HG02885 (cell line): ENCODE results near the gene PLIN4.

Experiments used
- ATAC-seq: cut with Tn5 transposase; IDR thresholded peaks from one replicate; pipeline ENCODE4 v1.9.1; 2021; ENCODE audit warnings: mild to moderate bottlenecking; ENCODE audit not compliant: unreplicated experiment, poor library complexity

Gene PLIN4

GRCh38 chr19:4493929-4494690, 24.2 kb downstream of the PLIN4 start:
- ATAC-seq = no peak

DNA sequence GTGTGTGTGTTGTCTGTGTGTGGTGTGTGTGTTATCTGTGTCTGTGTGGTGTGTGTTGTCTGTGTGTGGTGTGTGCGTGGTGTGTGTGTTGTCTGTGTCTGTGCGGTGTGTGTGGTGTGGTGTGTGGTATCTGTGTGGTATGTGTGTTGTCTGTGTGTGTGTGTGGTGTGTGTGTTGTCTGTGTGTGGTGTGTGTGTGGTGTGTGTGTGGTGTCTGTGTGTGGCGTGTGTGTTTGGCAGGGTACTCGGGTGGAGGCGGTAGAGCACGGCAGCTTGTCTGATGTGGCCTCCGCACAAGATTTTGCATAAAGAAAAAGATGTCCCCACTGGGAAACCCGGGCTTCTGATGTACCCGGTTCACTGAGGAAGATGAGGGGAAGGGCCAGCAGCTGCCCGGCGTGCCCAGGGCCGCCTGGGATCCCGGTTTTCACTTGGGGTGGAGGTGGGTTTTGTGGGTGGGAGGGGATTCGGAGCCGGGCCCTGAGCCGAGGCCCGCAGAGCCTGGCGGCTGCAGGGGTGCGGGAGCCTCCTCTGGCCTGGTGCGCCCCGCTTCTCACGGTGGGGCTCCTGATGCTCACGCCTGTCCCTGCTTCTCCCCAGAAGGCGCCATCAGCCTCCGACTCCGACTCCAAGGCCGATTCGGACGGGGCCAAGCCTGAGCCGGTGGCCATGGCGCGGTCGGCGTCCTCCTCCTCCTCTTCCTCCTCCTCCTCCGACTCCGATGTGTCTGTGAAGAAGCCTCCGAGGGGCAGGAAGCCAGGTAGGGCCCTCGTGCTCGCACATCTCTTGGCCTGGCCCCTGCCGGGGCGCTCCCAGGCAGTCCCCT, 25.0 kb downstream of the PLIN4 start:
- no peak for ATAC-seq

- ATAC-seq = no peak
Measured at GRCh38 chr19:4492337-4493103, 25.8 kb downstream of the PLIN4 start.

DNA sequence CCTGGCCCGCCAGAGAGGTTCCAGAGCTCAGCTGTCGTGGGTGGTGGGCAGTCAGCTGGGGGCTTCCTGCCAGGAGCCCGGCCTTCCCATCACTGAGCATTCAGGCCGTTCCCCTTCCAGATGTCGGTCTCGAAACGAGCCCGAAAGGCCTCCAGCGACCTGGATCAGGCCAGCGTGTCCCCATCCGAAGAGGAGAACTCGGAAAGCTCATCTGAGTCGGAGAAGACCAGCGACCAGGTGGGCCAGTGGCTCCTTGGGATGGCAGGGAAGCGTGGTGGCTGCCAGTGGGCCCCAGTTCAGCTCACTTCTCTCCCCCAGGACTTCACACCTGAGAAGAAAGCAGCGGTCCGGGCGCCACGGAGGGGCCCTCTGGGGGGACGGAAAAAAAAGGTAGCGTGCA, 26.8 kb downstream of the PLIN4 start:
- ATAC-seq = no peak

DNA sequence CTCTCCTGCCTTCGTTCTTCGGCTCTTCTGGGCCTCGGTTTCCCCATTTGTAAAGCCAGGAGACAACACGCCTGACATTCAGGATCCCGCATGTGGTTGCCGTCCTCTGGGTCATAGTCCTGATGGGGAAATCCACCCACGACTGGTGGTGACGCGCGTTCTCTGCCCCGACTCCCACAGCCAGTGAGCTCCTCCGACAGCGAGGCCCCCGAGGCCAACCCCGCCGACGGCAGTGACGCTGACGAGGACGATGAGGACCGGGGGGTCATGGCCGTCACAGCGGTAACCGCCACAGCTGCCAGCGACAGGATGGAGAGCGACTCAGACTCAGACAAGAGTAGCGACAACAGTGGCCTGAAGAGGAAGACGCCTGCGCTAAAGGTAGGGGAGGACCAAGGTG, 29.8 kb downstream of the PLIN4 start:
- no peak for ATAC-seq

DNA sequence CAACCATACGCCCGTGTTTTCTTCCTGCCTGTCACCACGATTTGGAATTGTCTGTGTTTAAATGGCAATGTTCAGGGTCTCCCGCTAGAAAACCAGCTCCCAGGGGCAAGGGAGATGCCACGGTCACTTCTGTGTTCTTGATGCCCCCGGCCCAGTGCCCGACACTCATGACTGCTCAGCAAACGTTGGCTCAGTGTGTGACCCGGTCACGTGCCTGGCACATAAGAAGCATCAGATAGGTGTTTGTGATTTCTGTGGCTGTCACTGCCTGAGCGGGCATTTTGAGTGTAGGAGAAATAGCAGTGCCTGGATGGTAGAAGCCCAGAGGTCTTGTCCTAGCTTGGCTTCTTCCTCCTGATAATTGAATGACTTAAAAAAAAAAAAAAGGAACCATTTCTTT, 30.7 kb downstream of the PLIN4 start:
- no peak for ATAC-seq

- ATAC-seq = no peak
Measured at GRCh38 chr19:4483385-4483784, 34.9 kb downstream of the PLIN4 start.

DNA sequence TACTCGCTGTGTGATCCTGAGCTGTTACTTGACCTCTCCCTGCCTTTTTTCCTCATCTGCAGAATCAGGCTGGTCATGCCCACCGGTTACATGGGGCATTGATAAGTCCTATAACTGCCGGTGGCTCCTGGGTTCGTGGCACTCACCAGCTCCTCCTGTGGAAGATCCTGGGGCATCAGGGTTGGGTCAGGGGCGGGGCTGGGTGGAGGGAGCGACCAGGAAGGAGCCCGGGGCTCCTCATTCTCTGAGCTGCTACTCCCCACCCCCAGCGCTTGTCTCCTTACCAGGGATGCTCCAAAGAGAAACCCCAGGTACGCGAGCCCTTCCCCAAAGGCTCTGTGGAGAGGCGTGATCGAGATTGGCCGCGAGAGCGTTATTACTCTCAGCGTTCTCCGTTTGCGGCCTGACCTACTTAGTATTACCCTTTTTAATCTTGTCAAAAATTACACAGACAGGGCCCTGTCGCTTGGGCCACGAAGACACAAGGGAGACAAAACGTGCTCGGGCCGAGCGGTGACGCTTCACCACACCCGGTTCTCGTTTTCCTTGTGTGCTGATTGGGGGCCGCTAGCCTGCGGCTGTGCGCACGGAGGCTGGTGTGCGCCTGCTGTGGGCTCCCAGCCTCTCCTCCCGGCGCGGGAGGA, 35.4 kb downstream of the PLIN4 start:
- no peak for ATAC-seq

DNA sequence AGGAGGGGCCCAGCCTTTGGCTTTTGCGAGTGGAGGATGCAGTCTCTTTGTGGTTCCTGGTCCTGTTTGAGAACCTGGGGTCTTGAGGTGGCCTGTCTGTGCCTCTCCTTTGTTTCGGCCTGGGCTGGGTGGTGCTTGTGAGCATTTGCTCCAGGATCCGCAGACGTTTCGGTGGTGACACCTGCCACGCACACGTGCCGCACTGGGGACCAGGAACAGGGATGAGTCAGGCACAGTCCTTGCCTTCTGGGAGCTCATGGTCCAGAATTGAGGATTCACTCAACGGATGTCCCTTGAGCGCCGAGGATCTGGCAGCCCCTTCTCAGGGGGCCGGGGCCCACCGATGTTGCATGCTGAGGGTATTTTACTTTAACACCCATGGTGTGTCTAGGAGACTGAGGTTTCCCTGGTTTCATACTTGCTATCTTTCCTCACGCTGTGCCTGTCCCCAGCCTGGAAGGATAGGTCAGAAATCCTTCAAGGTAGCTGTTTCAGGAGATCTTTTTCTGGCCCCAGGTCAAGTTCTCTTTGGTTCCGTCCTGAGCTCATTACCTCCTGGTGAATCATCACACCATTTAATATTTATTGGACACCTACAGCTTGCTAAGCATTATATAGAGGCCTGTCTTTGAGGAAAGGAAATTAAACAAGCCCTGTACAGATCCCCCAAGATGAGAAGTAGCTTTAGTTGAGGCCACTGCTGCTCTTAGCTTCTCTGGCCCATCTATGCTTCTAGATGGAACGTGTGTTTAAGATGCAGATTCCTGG, 41.1 kb downstream of the PLIN4 start:
- no peak for ATAC-seq

DNA sequence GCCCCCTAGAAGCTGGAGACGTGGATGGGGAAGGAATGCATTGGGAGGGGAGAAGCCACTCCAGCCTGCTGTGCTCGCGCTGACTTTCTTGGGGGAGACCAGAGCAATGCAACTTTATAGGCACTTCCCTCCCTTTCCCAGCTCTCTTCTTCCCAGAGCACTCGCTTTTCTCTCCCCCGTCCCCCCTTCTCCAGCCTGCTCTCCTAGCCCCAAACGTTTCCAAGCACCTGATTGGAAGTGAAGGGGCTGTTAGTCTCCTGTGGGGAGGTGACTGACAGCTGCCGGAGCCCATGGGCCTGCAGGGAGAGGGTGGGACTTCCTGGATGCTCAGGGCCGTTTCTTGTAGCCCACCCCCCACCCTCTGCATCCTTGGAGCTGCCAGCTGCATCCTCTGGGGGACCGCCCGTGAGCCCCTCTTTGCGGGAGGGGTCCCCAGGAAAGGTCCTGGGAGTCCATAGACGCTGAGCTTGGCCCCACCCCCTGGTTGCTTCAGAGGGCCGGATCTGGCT, 43.7 kb downstream of the PLIN4 start:
- ATAC-seq = no peak

DNA sequence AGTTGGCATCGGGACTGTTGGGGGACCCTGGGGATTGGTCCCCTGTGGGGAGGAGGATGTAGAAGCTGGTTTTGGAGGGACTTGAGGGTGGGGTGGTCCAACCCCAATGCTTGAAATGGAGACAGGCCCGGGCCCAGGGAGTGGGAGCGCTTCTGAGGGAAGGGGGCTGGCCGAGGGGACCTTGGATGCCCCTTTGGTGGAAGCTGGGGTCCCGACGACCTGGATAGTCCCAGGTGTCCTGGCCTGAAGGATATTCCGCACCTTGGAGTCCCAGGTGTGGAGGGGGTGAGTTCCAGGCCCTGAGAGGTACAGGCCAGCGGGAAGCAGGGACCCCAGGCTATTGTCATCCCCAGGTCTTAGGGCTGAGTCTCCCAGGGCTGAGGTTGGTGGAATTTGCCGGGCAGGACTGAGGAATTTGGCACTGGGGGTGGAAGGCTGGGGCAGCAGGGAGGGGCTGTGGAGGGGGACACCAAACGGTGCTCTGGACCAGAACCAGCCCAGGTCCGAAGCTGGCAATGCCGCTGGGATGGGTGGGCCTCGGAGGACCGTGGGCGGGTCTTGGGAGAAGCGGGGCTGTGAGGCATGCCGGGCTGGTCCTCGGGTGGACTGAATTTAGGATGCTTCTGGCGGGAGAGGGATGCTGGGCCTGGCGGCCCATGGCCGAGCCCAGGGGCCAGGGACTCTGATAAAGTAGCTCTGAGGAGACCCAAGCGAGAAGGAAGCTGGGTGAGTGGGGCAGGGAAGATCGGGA, 44.3 kb downstream of the PLIN4 start:
- no peak for ATAC-seq

DNA sequence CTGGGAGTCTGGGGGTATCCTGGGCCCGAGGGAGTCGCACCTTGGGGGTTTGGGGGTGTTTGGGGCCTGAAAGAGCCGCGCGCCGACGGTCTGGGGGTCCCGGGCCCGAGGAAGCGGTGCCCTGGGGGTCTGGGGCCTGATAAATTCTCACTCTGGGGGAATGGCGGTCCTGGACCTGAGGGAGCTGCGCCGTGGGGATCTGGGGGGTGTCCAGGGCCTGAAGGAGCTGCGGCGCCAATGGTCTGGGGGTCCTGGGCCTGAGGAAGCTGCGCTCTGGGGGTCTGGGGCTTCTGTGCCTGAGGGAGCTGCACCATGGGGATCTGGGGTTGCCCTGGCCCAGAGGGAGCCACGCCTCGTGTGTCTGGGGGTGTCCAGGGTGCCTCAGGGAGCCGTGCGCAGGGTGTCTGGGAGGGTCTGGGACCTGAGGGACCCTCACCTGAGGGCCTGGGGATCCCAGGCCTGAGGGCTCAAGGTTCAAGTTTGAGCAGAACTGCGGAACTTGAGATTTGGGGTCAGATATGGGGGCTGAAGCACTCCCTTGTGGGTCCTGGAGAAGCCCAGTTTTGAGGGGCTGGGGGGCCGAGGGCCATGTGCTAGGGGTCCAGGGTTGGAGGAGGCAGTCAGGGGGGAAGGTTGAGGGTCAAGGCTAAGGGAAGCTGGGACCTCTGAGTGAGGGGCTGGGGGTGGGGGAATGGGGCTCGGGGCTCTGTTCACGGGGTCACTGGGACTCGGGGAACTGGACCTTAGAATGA, 45.1 kb downstream of the PLIN4 start:
- no peak for ATAC-seq

DNA sequence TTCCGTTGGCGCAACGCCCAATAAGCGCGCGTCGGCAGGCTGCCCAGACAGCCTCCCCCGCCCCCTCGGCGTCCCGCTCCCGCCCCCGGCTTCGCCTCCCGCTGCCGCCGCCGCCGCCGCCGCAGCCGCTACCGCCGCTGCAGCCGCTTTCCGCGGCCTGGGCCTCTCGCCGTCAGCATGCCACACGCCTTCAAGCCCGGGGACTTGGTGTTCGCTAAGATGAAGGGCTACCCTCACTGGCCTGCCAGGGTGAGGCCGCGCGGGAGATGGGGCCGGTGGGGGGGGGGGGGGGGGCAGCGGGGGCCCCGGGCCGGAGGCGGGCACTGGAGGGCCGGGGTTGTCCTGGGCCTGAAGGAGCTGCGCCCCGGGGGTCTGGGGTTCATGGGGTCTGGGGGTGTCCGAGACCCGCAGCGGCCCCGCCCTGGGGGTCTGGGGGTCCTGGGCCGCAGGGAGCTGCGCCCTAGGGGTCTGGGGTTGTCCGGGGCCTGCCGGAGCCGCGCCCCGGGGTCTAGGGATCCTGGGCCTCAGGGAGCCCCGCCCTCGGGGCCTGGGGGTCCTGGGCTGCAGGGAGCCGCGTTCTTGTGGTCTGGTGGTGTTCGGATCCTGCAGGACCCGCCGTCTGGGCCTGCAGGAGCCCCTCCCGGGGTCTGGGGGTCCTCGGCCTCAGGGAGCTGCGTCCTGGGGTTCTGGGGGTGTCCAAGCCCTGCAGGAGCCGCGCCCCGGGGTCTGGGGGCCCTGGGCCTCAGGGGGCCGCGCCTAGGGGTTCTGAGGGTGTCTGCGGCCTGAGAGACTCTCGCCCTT, 45.9 kb downstream of the PLIN4 start, which contains the start of gene HDGFL2:
Gene HDGFL2 (plus strand): TSS at position 124 of the 801 bp plus-strand sequence. CDS start 54 bp downstream, at position 178.
- ATAC-seq = no peak

GRCh38 chr19:4471403-4472173, 46.7 kb downstream of the PLIN4 start:
- peak; percentile 86 for ATAC-seq

GRCh38 chr19:4467835-4468234, 50.5 kb downstream of the PLIN4 start:
- ATAC-seq = no peak

- ATAC-seq = no peak
Measured at GRCh38 chr19:4464815-4465581, 53.3 kb downstream of the PLIN4 start.
